GM21723 (cell line): Measurements from ENCODE around the gene ZCCHC13.
"Not testable (repeated sequence)": the region's sequence is repeated elsewhere in the genome, so short reads cannot be mapped to it uniquely, and the experiment has no call there.

Source experiments
- ATAC-seq: cut with Tn5 transposase; IDR thresholded peaks from one replicate; pipeline ENCODE4 v1.9.1; 2021; ENCODE audit warnings: mild to moderate bottlenecking, moderate library complexity; ENCODE audit not compliant: unreplicated experiment

Gene ZCCHC13

GRCh38 chrX:74321191-74321590 lies 17.2 kb downstream of the ZCCHC13 start:
- no peak for ATAC-seq

- ATAC-seq, result no peak
Measured at GRCh38 chrX:74324131-74324530, 20.2 kb downstream of the ZCCHC13 start.

DNA sequence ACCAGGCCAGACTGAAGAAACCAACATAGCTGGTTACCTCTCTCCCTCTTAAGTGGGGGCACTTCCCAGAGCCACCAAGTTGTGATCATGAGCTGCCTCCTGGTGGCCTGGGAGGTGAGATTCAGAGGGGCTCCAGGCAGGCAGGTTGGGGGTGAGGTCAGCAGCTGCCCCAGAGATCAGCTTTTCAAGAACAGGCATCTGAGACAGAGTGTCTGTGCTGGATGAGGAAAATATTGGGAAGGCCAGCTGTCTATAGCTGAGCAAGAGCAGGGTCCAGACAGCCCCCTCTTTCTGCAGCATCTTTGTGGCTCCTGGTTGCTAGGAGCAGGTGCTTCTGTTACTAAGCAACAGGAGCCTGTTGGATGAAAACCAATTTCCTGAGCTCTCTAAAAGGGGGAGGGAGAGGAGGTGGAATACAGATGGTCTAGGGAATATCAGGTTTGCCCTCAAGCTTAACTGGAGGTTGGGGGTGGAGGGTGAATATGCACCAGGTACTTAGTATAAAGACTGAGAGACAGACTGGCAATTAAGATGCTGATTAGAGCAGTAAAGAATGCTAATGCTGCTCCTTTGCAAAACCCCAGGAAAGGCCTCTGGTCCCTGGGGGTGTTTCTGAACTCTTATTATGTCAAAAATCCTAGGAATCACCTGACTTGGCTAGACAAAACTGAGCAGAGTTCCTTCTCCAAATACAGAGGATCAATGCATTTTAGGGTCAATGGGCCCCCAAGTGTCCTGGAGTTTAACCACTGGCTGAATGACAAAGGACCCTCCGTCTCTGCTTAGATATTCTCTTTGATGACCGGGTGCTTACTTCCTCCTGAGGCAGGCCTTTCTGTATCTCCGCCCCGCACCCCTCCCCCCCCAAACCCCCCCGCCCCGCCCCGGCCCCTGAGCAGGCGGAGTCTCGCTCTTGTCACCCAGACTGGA lies 21.4 kb downstream of the ZCCHC13 start:
- ATAC-seq, result no peak

DNA sequence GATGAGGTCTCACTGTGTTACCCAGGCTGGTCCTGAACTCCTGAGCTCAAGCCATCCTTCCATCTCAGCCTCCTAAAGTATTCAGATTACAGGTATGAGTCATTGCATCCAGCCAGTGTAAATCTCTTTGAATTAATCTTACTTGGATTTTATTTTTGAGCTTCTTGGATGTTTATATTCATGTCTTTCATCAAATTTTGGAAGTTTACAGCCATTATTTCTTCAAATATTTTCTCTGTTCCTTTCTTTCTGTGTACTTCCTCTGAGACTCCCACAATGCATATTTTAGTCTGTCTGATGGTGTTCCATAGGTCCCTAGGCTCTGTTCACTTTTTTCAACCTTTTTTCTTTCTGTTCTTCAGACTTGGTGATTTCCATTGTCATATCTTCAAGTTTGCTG lies 34.9 kb downstream of the ZCCHC13 start:
- ATAC-seq, result no peak

DNA sequence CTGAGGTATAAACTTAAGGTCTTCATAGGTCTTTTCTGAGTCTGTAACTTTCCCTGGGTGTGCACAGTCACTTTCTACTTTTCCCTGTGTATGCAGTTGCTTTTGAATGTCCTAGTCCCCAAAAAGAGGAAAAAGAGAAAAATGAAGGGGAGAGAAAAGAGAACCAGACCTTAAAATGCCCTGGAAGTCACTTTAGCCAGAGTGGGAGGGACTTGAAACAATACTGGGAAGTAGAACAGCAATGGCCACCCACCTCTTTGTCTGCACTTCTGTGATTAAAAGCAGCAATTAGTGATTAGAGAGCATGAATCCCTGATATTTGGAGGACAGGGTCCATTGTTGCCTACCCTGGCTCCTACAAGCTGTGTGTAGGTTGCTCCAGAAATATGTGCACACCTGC lies 36.1 kb downstream of the ZCCHC13 start:
- ATAC-seq, result no peak

- not testable (repeated sequence) for ATAC-seq
Measured at GRCh38 chrX:74342211-74342610, 38.2 kb downstream of the ZCCHC13 start.

DNA sequence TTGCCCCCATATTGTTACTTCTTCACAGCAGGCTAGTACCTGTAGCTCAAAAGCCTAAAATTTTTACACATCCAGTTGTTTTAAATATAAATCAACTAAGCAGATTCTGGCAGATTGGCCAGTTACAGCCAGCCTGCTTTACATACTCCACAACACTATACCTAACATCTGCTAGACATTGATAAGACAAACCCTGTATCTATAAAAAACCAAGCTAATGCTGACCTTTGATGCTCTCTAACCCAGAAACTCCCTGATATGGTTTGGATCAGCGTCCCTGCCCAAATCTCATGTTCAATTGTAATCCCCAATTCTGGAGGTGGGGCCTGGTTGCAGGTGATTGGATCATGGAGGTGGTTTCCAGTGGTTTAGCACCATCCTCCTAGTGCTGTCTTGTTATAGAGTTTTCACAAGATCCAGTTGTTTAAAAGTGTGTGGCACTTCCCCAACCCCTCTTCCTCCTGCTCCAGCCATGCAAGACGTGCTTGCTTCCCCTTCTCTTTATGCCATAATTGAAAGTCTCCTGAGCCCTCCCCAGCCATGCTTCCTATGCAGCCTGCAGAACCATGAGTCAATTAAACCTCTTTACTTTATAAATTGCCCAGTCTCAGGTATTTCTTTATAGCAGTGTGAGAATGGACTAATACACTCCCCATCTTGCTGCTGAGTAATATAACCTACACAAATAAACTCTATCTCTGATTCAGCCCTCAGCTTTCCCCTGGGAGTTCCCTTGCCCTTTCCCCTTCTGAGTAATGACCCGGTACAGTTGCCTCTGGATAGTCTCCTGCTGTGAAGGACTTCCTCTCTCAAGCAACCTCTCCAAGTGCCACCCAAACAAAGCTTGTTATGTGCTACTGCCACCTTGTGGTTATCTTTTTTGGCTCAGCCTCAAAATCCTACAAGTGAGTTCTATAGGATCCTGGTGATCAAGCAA lies 39.6 kb downstream of the ZCCHC13 start:
- peak; percentile 89 for ATAC-seq

DNA sequence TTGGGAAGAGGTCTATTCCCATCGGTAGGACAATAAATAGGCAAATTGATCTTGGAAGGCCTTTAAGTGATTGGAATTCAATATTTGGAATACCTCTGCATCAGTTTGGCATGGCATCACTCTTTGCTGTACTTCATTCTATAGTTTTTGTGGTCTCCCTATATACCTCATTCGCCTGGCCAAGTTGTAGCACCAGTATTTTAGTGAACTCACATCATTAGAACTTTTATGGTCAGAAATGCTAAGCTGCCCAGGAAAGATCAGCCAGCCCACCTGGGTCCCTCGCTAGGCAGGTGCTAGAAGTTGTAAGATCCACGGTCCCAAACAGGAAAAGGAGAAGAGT lies 40.3 kb downstream of the ZCCHC13 start:
- peak; percentile 28 for ATAC-seq

- ATAC-seq, result no peak
Measured at GRCh38 chrX:74346088-74346487, 42.1 kb downstream of the ZCCHC13 start.

- ATAC-seq, result no peak
Measured at GRCh38 chrX:74349387-74349786, 45.4 kb downstream of the ZCCHC13 start.

GRCh38 chrX:74351760-74352159 lies 47.8 kb downstream of the ZCCHC13 start:
- no peak for ATAC-seq

DNA sequence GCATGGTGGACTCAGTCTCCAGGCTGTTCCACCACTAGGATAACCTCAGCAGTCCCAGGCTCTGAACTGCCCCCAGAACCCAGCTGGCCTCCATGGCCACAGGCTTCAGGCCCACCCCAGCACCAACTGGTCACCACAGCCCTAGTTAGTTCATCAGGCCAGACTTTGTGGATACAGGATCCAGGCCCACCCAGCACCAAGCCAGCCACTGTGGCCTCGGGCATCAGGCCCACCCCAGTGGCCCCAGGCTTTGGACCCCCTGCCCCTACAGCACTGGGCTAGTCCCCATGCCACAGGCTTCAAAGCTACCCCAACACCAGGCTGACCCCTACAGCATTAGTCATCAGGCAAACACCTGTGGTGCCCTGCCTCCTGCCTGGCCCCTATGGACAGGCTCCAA lies 50.0 kb downstream of the ZCCHC13 start:
- ATAC-seq, result no peak
